Measurements from ENCODE around the gene ZNF69. TPM values are rescaled to one million over a fixed set of nuclear protein-coding genes. Genes with fewer than 3 reads are reported as not detected.
"Not testable (repeated sequence)": the region's sequence is repeated elsewhere in the genome, so short reads cannot be mapped to it uniquely, and the experiment has no call there.

The ZNF69 gene
- total RNA-seq, 4 donors from 2014 or later: 14.1 to 20.0 (median 16.7) TPM

- Histone ChIP-seq H3K27me3 (no peaks in the 10 kb centered on the region), H3K9me3 (no peaks in the 10 kb centered on the region), H3K4me3 (replicated peaks in 1 of 3) (no peak overlapping the region), H3K4me1 (no peaks in the 10 kb centered on the region), H3K27ac (no peak overlapping the region), H3K36me3 (peaks cover 16 to 17% of the 10 kb centered on the region in 2 donors)
- no peak for DNase-seq
- TF ChIP-seq POLR2A (IDR thresholded peaks at IDR 0.05): no peak
- no peak for TF ChIP-seq CTCF (IDR thresholded peaks at IDR 0.05)
- intact Hi-C loops (cut with DNase I): no loop called here
- 97% methylated on average over 10 of the region's 10 CpGs for WGBS, 2 donors
These were observed 54.6 kb downstream of the ZNF69 start for GRCh38 chr19:11942008-11942842.

- Histone ChIP-seq H3K4me1 (no peaks in the 10 kb centered on the region), H3K36me3 (peaks cover 22% of the 10 kb centered on the region in 2 donors), H3K9me3 (no peaks in the 10 kb centered on the region)
These were observed 55.2 kb downstream of the ZNF69 start for GRCh38 chr19:11942843-11943108.

GRCh38 chr19:11944656-11945055 is 57.1 kb downstream of the ZNF69 start:
- Histone ChIP-seq H3K4me1 (no peaks in the 10 kb centered on the region), H3K27me3 (no peaks in the 10 kb centered on the region), H3K9me3 (peaks cover 10% of the 10 kb centered on the region), H3K36me3 (peaks cover 41% of the 10 kb centered on the region in 2 donors), H3K27ac (no peak overlapping the region), H3K4me3 (replicated peaks in 1 of 3) (no peak overlapping the region)
- 94 to 98% methylated on average over 4 of the region's 4 CpGs for WGBS, 2 donors
- TF ChIP-seq CTCF (IDR thresholded peaks at IDR 0.05) (no peak), POLR2A (IDR thresholded peaks at IDR 0.05) (no peak)
- intact Hi-C loops (cut with DNase I): no loop called here
- DNase-seq: no peak

More at GRCh38 chr19:11942843-11943108, 55.2 kb downstream of the ZNF69 start:
- TF ChIP-seq CTCF (IDR thresholded peaks at IDR 0.05) (no peak), POLR2A (IDR thresholded peaks at IDR 0.05) (no peak)
- DNase-seq: no peak
- Histone ChIP-seq H3K27me3 (no peaks in the 10 kb centered on the region), H3K27ac (no peak overlapping the region), H3K4me3 (replicated peaks in 1 of 3) (no peak overlapping the region)
- intact Hi-C loops (cut with DNase I): no loop called here

- TF ChIP-seq POLR2A (IDR thresholded peaks at IDR 0.05) (no peak), CTCF (IDR thresholded peaks at IDR 0.05) (no peak)
- Histone ChIP-seq H3K27me3 (no peaks in the 10 kb centered on the region), H3K27ac (no peak overlapping the region), H3K4me3 (replicated peaks in 1 of 3) (no peak overlapping the region), H3K9me3 (peaks cover 13% of the 10 kb centered on the region), H3K4me1 (no peaks in the 10 kb centered on the region), H3K36me3 (peaks cover 36 to 39% of the 10 kb centered on the region in 2 donors)
- DNase-seq: no peak
- intact Hi-C loops (cut with DNase I): no loop called here
- 98 to 99% methylated on average over 3 of the region's 3 CpGs for WGBS, 2 donors
These were observed 61.1 kb downstream of the ZNF69 start for GRCh38 chr19:11948646-11949045.

GRCh38 chr19:11949201-11949600 is 61.6 kb downstream of the ZNF69 start:
- H3K27me3 ChIP-seq: no peaks in the 10 kb centered on the region
- no peak overlapping the region for H3K4me3 ChIP-seq (replicated peaks in 1 of 3)
- DNase-seq: no peak
- TF ChIP-seq CTCF (IDR thresholded peaks at IDR 0.05) (no peak), POLR2A (IDR thresholded peaks at IDR 0.05) (no peak)
- H3K4me1 ChIP-seq: no peaks in the 10 kb centered on the region
- H3K27ac ChIP-seq: no peak overlapping the region
- intact Hi-C loops (cut with DNase I): no loop called here
- H3K36me3 ChIP-seq: peaks cover 36 to 39% of the 10 kb centered on the region in 2 donors
- WGBS, 2 donors: 94 to 96% methylated on average over 4 of the region's 4 CpGs
- peaks cover 13% of the 10 kb centered on the region for H3K9me3 ChIP-seq

- H3K36me3 ChIP-seq: peaks cover 36% of the 10 kb centered on the region in 2 donors
- H3K27ac ChIP-seq; DNase-seq; H3K4me1 ChIP-seq; H3K4me3 ChIP-seq (replicated peaks in 1 of 3); intact Hi-C loops (cut with DNase I); H3K27me3 ChIP-seq: not testable (repeated sequence)
- peaks cover 13% of the 10 kb centered on the region for H3K9me3 ChIP-seq
- WGBS, 2 donors: 93 to 97% methylated on average over 4 of the region's 4 CpGs
These were observed 62.1 kb downstream of the ZNF69 start for GRCh38 chr19:11949614-11950080.

All from thyroid gland (tissue), 4 donors.